Choroid plexus epithelial cell (primary cell): ENCODE data around the gene ANTKMT.

ENCODE experiments used
- DNase-seq: peaks from one replicate; pipeline ENCODE4 v3.0.0-alpha.2; 2010; ENCODE audit warnings: low read depth
- H3K4me3 ChIP-seq: 2 replicates; pipeline ENCODE4 v1.5.1; 2011; ENCODE audit warnings: low read depth, mild to moderate bottlenecking, control low read depth, low read length, moderate library complexity
- CTCF ChIP-seq: conservative IDR thresholded peaks from 2 replicates; pipeline ENCODE4 v1.5.1; 2011; ENCODE audit warnings: low read depth, mild to moderate bottlenecking, control low read depth, inconsistent platforms, low read length, moderate library complexity

Gene ANTKMT

GRCh38 chr16:726438-727290, 5.7 kb downstream of the ANTKMT start, which contains the start of the genes CCDC78 and HAGHL:
Gene CCDC78, minus strand, starts transcription at chr16:726443. Its CDS starts 76 bp downstream, at chr16:726367.
Gene HAGHL, plus strand, starts transcription at chr16:727106. Its CDS starts 404 bp downstream, at chr16:727510.
- peak; percentile 64 for DNase-seq
- no peak for TF ChIP-seq CTCF
- H3K4me3 ChIP-seq: peak within 1 kb of the TSS; percentile 68

GRCh38 chr16:727291-727977, 6.5 kb downstream of the ANTKMT start:
- peak overlapping the region; percentile 68 for H3K4me3 ChIP-seq
- DNase-seq: no peak
- no peak for TF ChIP-seq CTCF

GRCh38 chr16:728131-728889, 7.4 kb downstream of the ANTKMT start:
- no peak for TF ChIP-seq CTCF

DNA sequence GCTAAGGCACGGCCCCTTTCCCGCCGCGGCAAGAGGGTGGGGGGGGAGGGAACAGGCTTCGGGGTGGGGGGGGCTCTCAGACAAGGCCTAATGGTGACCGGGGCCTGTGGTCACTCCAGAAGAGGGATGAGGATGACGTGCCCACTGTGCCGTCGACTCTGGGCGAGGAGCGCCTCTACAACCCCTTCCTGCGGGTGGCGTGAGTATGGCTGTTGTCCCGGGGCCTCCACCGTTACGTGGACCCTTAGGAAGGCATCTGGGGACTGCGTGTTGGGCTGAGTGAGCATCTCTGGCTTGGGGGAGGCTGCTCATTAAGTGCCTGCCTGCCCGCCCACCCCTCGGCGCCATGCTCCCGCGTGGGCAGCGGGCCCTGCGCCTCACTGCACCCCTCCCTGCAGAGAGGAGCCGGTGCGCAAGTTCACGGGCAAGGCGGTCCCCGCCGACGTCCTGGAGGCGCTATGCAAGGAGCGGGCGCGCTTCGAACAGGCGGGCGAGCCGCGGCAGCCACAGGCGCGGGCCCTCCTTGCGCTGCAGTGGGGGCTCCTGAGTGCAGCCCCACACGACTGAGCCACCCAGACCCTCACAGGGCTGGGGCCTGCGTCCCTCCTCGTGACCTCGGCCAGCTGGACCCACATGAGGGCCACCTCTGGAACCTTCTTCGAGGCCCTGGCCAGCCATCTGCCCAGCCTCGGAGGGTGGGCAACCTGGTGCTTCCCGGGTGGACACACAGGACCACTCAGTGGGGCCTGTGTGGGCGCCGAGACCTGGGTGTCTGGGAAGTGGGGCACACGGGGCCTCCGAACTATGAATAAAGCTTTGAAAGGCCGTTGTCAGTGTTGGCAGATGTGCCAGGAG, 8.2 kb downstream of the ANTKMT start:
- no peak for TF ChIP-seq CTCF
- H3K4me3 ChIP-seq: peak overlapping the region; percentile 68
- DNase-seq: no peak

More at GRCh38 chr16:728131-728889, 7.4 kb downstream of the ANTKMT start:
- peak; percentile 86 for DNase-seq
- H3K4me3 ChIP-seq: peak overlapping the region; percentile 68

GRCh38 chr16:729768-730665, 9.1 kb downstream of the ANTKMT start:
- H3K4me3 ChIP-seq: no peak overlapping the region
- TF ChIP-seq CTCF: no peak
- no peak for DNase-seq
